ENCODE data around the gene AQP12B. TPM values are rescaled to one million over a fixed set of nuclear protein-coding genes. Genes with fewer than 3 reads are reported as not detected.

The AQP12B gene
- total and polyA plus RNA-seq, 2 of the 8 experiments (the other 6 are each of a cell fraction or from before 2014, with no cell fraction given): not detected

DNA sequence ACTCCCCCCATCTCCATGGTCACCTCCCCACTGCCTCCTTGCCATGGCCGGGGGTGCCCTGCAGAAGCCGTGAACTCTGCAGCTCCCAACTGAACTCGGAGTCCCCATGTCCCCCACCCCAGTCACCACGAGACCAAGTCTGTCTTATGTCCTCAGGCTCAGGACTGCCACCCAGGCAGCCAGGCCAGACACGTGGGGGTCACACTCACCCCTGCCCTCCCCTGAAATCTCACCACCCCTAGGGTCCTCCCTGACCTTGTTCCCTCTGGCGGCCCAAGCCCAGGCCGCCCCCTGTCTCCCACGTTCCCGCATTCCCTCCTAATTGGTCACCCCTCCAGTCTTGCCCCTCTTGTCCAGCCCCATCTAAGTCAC is 19.9 kb upstream of the AQP12B start:
- H2BK15ac ChIP-seq (ENCODE audit: low read length): no peak overlapping the region
- no peak overlapping the region for H3K14ac ChIP-seq (ENCODE audit: insufficient read length)
- H3K9ac ChIP-seq (replicated peaks in 1 of 4; ENCODE audit: extremely low read depth in 1 of 4, low read depth in 3 of 4, low read length in 3 of 4): no peak overlapping the region
- H3K4me3 ChIP-seq (ENCODE audit: extremely low read depth in 1 of 4, insufficient read depth in 2 of 4, low read depth in 3 of 4, low read length in 4 of 4): no peak overlapping the region
- no peaks in the 10 kb centered on the region for H3K36me3 ChIP-seq (ENCODE audit: control insufficient read depth in 2 of 4, insufficient read depth in 4 of 4, low read length in 3 of 4)
- DNase-seq (ENCODE audit: low read depth in 1 of 2, low spot score in 2 of 2) (no peak), FAIRE-seq (no peak)
- no peak overlapping the region for H2BK5ac ChIP-seq (ENCODE audit: low read depth, low read length)
- no peaks in the 10 kb centered on the region for H3K27me3 ChIP-seq (replicated peaks in 1 of 4; ENCODE audit: control insufficient read depth in 3 of 4, extremely low read depth in 1 of 4, insufficient read depth in 3 of 4, low read length in 3 of 4)
- H3K56ac ChIP-seq (replicated peaks; ENCODE audit: insufficient read length, low read depth, low read length): no peak overlapping the region
- no peaks in the 10 kb centered on the region for H3K79me1 ChIP-seq (ENCODE audit: low read depth, low read length)
- H3K4ac ChIP-seq (replicated peaks; ENCODE audit: insufficient read length, low read depth, low read length): no peak overlapping the region
- no peak overlapping the region for H2BK12ac ChIP-seq (ENCODE audit: low read depth, low read length)
- H2BK120ac ChIP-seq (replicated peaks; ENCODE audit: low read depth, low read length): no peak overlapping the region
- H3K18ac ChIP-seq (ENCODE audit: extremely low read depth, low read length): no peak overlapping the region
- WGBS, 2 experiments (ENCODE audit: extremely low coverage in 1 of 2, insufficient coverage in 1 of 2, insufficient read length in 1 of 2, insufficient replicate concordance in 2 of 2, low coverage in 1 of 2, low lambda C conversion rate in 2 of 2, missing lambda C conversion rate in 1 of 2): 80% methylated on average over 9 of the region's 9 CpGs; no CpG with 5 or more reads in 1 of the 2 experiments
- peaks cover 0 to 1% of the 10 kb centered on the region in 2 experiments for H4K20me1 ChIP-seq (replicated peaks in 1 of 2; ENCODE audit: control insufficient read depth in 1 of 2, insufficient read depth in 2 of 2, low read length in 2 of 2)
- H3K23ac ChIP-seq (ENCODE audit: insufficient read length): no peak overlapping the region
- H3K4me2 ChIP-seq (ENCODE audit: insufficient read depth in 1 of 2, low read depth in 2 of 2, low read length in 2 of 2): no peak overlapping the region
- H3K79me2 ChIP-seq (ENCODE audit: control insufficient read depth in 1 of 2, insufficient read depth in 2 of 2, low read length in 2 of 2): no peaks in the 10 kb centered on the region
- H2AFZ ChIP-seq (ENCODE audit: low read length): no peak overlapping the region
- ChIA-PET POLR2A (ENCODE audit: partially characterized antibody) (interaction anchor here (0.6 to 1.8 kb wide), 3 partner anchors 9 to 935 kb away, joined by 3 to 5 read pairs (median 4); partner anchors contain the start of gene ATG4B), CTCF (ENCODE audit: partially characterized antibody) (no interaction called here)
- no peak overlapping the region for H2AK5ac ChIP-seq (ENCODE audit: low read depth, low read length)
- H4K91ac ChIP-seq (replicated peaks; ENCODE audit: insufficient read length, low read length): no peak overlapping the region
- no peak overlapping the region; the same call in 1 of the 2 replicates for H4K8ac ChIP-seq (ENCODE audit: extremely low read depth, insufficient read depth, low read length)
- no peaks in the 10 kb centered on the region for H3K9me3 ChIP-seq (ENCODE audit: insufficient read depth in 2 of 2, low read depth in 1 of 2, low read length in 1 of 2)
- no peak overlapping the region for H2BK20ac ChIP-seq (ENCODE audit: low read length)
- no peaks in the 10 kb centered on the region; a peak in 1 of 7 replicates for H3K4me1 ChIP-seq (replicated peaks in 1 of 4; ENCODE audit: control insufficient read depth in 3 of 4, insufficient read depth in 4 of 4, low read length in 3 of 4)
- no peaks in the 10 kb centered on the region for H3K23me2 ChIP-seq (ENCODE audit: low read depth, low read length)
- no peak overlapping the region for H3K27ac ChIP-seq (ENCODE audit: low read depth, low read length)
- H4K5ac ChIP-seq (ENCODE audit: insufficient read length, low read depth, low read length): no peak overlapping the region
- TF ChIP-seq POLR2AphosphoS5 (IDR thresholded peaks at IDR 0.05; ENCODE audit: low read depth, low read length): no peak
- no peak for TF ChIP-seq SAP30 (IDR thresholded peaks at IDR 0.05; ENCODE audit: insufficient read depth, insufficient replicate concordance, low read length)
- no peak for TF ChIP-seq YY1 (IDR thresholded peaks at IDR 0.05; ENCODE audit: low read depth, low read length)
- TF ChIP-seq, protein P1, sequence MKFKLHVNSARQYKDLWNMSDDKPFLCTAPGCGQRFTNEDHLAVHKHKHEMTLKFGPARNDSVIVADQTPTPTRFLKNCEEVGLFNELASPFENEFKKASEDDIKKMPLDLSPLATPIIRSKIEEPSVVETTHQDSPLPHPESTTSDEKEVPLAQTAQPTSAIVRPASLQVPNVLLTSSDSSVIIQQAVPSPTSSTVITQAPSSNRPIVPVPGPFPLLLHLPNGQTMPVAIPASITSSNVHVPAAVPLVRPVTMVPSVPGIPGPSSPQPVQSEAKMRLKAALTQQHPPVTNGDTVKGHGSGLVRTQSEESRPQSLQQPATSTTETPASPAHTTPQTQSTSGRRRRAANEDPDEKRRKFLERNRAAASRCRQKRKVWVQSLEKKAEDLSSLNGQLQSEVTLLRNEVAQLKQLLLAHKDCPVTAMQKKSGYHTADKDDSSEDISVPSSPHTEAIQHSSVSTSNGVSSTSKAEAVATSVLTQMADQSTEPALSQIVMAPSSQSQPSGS (IDR thresholded peaks at IDR 0.05; ENCODE audit: low read length): no peak
- TF ChIP-seq TBP (IDR thresholded peaks at IDR 0.05; ENCODE audit: low read depth, low read length): no peak
- no peak for TF ChIP-seq BACH1 (IDR thresholded peaks at IDR 0.05; ENCODE audit: low read length)
- TF ChIP-seq SP2 (IDR thresholded peaks at IDR 0.05; ENCODE audit: low read length): no peak
